K562 (cell line): Measurements from ENCODE around the gene LHPP.

Experiments used
- JUNB ChIP-seq: fragments of 450-650 bp; formaldehyde crosslinking; conservative IDR thresholded peaks from 2 replicates; pipeline ENCODE4 v1.4.0; 2020; ENCODE audit warnings: mild to moderate bottlenecking
- MAFF ChIP-seq: IDR thresholded peaks from 2 replicates; pipeline ENCODE4 v1.6.1; 2012; ENCODE audit warnings: low read length, improper control_type of control experiment
- NR2C1 ChIP-seq, 2 experiments: fragments of 450-650 bp; IDR thresholded peaks; 2 replicates each; pipeline ENCODE4 v1.6.1; 2017; ENCODE audit warnings: mild to moderate bottlenecking in 2 of 2, antibody characterized with exemption in 1 of 2, inconsistent platforms in 1 of 2, missing compliant biosample characterization in 1 of 2, missing genetic modification characterization in 1 of 2
- NR2C2 ChIP-seq, 2 experiments: fragments of 200-800 bp in 1 of 2; sonication (Bioruptor generic) in 1 of 2; sonication (generic) in 1 of 2; formaldehyde crosslinking in 1 of 2; IDR thresholded peaks; 2 replicates each; pipeline versions ENCODE4 v1.6.1 to v1.8.0; 2016 to 2022; ENCODE audit warnings: mild to moderate bottlenecking in 1 of 2, missing compliant biosample characterization in 1 of 2, missing genetic modification characterization in 1 of 2, missing genetic modification reagents in 1 of 2
- PHF21A ChIP-seq: fragments of 450-650 bp; IDR thresholded peaks from 2 replicates; pipeline ENCODE4 v1.6.1; 2017; ENCODE audit warnings: low read depth, borderline replicate concordance
- POLR2A ChIP-seq: fragments of 450-650 bp; conservative IDR thresholded peaks from 2 replicates; pipeline ENCODE4 v1.6.1; 2016
- PRPF4 ChIP-seq: fragments of 200-400 bp; formaldehyde crosslinking; IDR thresholded peaks from one replicate; pipeline ENCODE4 v1.6.1; 2017; ENCODE audit warnings: low read length, low read depth, mild to moderate bottlenecking; ENCODE audit not compliant: insufficient read depth, poor library complexity, severe bottlenecking
- SIN3A ChIP-seq, 2 experiments: fragments of 150-350 bp in 1 of 2; IDR thresholded peaks; 2 replicates each; pipeline ENCODE4 v1.6.1; 2011 to 2016; ENCODE audit warnings: borderline replicate concordance in 2 of 2, low read depth in 2 of 2, low read length in 2 of 2, mild to moderate bottlenecking in 2 of 2, moderate library complexity in 2 of 2; ENCODE audit not compliant: control insufficient read depth in 1 of 2
- TF ChIP-seq, protein P1 (sequence below): sonication (generic); formaldehyde crosslinking; IDR thresholded peaks from 2 replicates; pipeline ENCODE4 v1.8.0; 2022; ENCODE audit warnings: mild to moderate bottlenecking, missing genetic modification reagents
- TF ChIP-seq, protein P2 (sequence below), 3 experiments: IDR thresholded peaks in 2 of 3; conservative IDR thresholded peaks in 1 of 3; 2 replicates each; pipeline ENCODE4 v1.5.1; 2011 to 2012; ENCODE audit warnings: low read length in 3 of 3, mild to moderate bottlenecking in 3 of 3, control low read depth in 2 of 3, improper control_type of control experiment in 1 of 3, inconsistent platforms in 1 of 3, low read depth in 1 of 3, mixed read lengths in 1 of 3, moderate library complexity in 1 of 3; ENCODE audit not compliant: insufficient read depth in 2 of 3
- TF ChIP-seq, protein P3 (sequence below): IDR thresholded peaks from 2 replicates; pipeline ENCODE4 v1.6.1; 2011; ENCODE audit warnings: borderline replicate concordance, low read depth, mild to moderate bottlenecking, moderate library complexity, low read length; ENCODE audit not compliant: insufficient read depth, poor library complexity, severe bottlenecking
- TF ChIP-seq, protein P4 (sequence below): fragments of 250-450 bp; sonication (Bioruptor Pico); IDR thresholded peaks from 2 replicates; pipeline ENCODE4 v1.4.0; 2020; ENCODE audit warnings: mild to moderate bottlenecking, moderate library complexity
- TF ChIP-seq, protein P5 (sequence below): sonication (generic); formaldehyde crosslinking; IDR thresholded peaks from 2 replicates; pipeline ENCODE4 v1.8.1; 2023; ENCODE audit warnings: mild to moderate bottlenecking, missing genetic modification reagents

DNA sequence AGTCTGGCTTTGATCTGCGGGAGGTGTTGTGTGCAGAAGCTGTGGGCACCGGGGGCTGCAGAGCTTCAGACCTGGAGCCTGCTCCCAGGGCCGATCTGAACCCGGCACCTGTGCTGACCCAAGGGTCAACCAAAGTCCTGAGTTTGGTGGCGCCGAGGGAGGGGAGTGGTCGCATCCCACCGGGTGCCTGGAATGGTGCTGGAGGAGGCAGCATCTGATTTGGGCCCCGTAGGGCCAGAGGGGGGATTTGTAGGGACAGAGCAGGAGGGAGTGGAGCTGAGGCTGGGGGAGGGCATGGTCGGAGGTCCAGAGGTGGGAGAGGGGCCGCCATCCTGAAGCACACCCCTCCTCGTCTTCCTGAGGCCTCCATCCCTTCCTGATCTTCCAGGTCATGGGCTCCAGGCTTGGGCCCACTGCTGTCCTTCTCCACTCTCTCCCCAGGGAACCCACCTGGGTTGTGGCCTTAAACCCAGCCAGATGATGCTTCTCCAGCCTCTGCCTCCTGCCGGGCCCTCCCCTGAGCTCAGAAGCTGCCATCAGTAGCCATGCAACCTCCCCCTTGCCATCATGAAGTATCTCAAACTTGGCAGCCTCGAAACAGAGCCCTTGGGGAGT lies 112.9 kb downstream of the LHPP start:
- TF ChIP-seq, protein P1, sequence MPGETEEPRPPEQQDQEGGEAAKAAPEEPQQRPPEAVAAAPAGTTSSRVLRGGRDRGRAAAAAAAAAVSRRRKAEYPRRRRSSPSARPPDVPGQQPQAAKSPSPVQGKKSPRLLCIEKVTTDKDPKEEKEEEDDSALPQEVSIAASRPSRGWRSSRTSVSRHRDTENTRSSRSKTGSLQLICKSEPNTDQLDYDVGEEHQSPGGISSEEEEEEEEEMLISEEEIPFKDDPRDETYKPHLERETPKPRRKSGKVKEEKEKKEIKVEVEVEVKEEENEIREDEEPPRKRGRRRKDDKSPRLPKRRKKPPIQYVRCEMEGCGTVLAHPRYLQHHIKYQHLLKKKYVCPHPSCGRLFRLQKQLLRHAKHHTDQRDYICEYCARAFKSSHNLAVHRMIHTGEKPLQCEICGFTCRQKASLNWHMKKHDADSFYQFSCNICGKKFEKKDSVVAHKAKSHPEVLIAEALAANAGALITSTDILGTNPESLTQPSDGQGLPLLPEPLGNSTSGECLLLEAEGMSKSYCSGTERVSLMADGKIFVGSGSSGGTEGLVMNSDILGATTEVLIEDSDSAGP (CRISPR knock-in tag), result no peak
- TF ChIP-seq NR2C1 (IDR thresholded peaks at IDR 0.05) (no peak), NR2C1 (tag; IDR thresholded peaks at IDR 0.05) (no peak), JUNB (CRISPR knock-in tag) (no peak), SIN3A (IDR thresholded peaks at IDR 0.05; ENCODE audit: borderline replicate concordance in 2 of 2, control insufficient read depth in 1 of 2, low read depth in 2 of 2, low read length in 2 of 2) (no peak), PHF21A (no peak), POLR2A (no peak), MAFF (no peak), PRPF4 (no peak), NR2C2 (CRISPR knock-in tag; IDR thresholded peaks at IDR 0.05) (no peak), NR2C2 (tag; IDR thresholded peaks at IDR 0.05) (no peak)
- TF ChIP-seq, protein P2, sequence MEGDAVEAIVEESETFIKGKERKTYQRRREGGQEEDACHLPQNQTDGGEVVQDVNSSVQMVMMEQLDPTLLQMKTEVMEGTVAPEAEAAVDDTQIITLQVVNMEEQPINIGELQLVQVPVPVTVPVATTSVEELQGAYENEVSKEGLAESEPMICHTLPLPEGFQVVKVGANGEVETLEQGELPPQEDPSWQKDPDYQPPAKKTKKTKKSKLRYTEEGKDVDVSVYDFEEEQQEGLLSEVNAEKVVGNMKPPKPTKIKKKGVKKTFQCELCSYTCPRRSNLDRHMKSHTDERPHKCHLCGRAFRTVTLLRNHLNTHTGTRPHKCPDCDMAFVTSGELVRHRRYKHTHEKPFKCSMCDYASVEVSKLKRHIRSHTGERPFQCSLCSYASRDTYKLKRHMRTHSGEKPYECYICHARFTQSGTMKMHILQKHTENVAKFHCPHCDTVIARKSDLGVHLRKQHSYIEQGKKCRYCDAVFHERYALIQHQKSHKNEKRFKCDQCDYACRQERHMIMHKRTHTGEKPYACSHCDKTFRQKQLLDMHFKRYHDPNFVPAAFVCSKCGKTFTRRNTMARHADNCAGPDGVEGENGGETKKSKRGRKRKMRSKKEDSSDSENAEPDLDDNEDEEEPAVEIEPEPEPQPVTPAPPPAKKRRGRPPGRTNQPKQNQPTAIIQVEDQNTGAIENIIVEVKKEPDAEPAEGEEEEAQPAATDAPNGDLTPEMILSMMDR (IDR thresholded peaks at IDR 0.05 in 2 of 3, conservative IDR thresholded peaks at IDR 0.05 in 1 of 3; ENCODE audit: insufficient read depth in 2 of 3, low read depth in 1 of 3, low read length in 3 of 3), result no peak
- TF ChIP-seq, protein P3, sequence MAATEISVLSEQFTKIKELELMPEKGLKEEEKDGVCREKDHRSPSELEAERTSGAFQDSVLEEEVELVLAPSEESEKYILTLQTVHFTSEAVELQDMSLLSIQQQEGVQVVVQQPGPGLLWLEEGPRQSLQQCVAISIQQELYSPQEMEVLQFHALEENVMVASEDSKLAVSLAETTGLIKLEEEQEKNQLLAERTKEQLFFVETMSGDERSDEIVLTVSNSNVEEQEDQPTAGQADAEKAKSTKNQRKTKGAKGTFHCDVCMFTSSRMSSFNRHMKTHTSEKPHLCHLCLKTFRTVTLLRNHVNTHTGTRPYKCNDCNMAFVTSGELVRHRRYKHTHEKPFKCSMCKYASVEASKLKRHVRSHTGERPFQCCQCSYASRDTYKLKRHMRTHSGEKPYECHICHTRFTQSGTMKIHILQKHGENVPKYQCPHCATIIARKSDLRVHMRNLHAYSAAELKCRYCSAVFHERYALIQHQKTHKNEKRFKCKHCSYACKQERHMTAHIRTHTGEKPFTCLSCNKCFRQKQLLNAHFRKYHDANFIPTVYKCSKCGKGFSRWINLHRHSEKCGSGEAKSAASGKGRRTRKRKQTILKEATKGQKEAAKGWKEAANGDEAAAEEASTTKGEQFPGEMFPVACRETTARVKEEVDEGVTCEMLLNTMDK, result no peak
- TF ChIP-seq, protein P4, sequence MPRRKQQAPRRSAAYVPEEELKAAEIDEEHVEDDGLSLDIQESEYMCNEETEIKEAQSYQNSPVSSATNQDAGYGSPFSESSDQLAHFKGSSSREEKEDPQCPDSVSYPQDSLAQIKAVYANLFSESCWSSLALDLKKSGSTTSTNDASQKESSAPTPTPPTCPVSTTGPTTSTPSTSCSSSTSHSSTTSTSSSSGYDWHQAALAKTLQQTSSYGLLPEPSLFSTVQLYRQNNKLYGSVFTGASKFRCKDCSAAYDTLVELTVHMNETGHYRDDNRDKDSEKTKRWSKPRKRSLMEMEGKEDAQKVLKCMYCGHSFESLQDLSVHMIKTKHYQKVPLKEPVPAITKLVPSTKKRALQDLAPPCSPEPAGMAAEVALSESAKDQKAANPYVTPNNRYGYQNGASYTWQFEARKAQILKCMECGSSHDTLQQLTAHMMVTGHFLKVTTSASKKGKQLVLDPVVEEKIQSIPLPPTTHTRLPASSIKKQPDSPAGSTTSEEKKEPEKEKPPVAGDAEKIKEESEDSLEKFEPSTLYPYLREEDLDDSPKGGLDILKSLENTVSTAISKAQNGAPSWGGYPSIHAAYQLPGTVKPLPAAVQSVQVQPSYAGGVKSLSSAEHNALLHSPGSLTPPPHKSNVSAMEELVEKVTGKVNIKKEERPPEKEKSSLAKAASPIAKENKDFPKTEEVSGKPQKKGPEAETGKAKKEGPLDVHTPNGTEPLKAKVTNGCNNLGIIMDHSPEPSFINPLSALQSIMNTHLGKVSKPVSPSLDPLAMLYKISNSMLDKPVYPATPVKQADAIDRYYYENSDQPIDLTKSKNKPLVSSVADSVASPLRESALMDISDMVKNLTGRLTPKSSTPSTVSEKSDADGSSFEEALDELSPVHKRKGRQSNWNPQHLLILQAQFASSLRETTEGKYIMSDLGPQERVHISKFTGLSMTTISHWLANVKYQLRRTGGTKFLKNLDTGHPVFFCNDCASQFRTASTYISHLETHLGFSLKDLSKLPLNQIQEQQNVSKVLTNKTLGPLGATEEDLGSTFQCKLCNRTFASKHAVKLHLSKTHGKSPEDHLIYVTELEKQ (CRISPR knock-in tag), result no peak
- TF ChIP-seq, protein P5, sequence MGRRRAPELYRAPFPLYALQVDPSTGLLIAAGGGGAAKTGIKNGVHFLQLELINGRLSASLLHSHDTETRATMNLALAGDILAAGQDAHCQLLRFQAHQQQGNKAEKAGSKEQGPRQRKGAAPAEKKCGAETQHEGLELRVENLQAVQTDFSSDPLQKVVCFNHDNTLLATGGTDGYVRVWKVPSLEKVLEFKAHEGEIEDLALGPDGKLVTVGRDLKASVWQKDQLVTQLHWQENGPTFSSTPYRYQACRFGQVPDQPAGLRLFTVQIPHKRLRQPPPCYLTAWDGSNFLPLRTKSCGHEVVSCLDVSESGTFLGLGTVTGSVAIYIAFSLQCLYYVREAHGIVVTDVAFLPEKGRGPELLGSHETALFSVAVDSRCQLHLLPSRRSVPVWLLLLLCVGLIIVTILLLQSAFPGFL (CRISPR knock-in tag), result no peak
